Large intestine (tissue), 3 donors: Measurements from ENCODE around the gene C10orf143. TPM values are rescaled to one million over a fixed set of nuclear protein-coding genes. Genes with fewer than 3 reads are reported as not detected.

Experiments
- DNase-seq, 2 donors: peaks; one replicate each; pipeline versions ENCODE4 v3.0.0 to v3.0.0-alpha.2; 2013
- H3K27ac ChIP-seq: one replicate; pipeline ENCODE4 v1.5.1; 2013; ENCODE audit warnings: low read length
- H3K27me3 ChIP-seq: 2 replicates; pipeline ENCODE4 v1.6.1; 2013; ENCODE audit warnings: low read length; ENCODE audit not compliant: control insufficient read depth, insufficient read depth
- H3K36me3 ChIP-seq: 2 replicates; pipeline ENCODE4 v1.6.1; 2013; ENCODE audit warnings: low read length; ENCODE audit not compliant: control insufficient read depth, insufficient read depth
- H3K4me1 ChIP-seq: one replicate; pipeline ENCODE4 v1.6.1; 2013; ENCODE audit warnings: low read length; ENCODE audit not compliant: control insufficient read depth, insufficient read depth
- H3K4me3 ChIP-seq: one replicate; pipeline ENCODE4 v1.5.1; 2013; ENCODE audit warnings: low read length
- H3K9me3 ChIP-seq: one replicate; pipeline ENCODE4 v1.6.1; 2013; ENCODE audit warnings: mild to moderate bottlenecking, low read depth, low read length, moderate library complexity; ENCODE audit not compliant: control insufficient read depth
- WGBS: methylation state at CpG from one replicate; pipeline ENCODE4 v1.1.5; 2013; ENCODE audit warnings: low lambda C conversion rate; ENCODE audit not compliant: insufficient coverage; 5-methylcytosine and 5-hydroxymethylcytosine counted together
- polyA plus RNA-seq: library from polyadenylated mRNA; unstranded; fragments of 120-200 nt; gene quantifications from one replicate; pipeline ENCODE4 v1.2.1, GENCODE V29; 2013

C10orf143 gene
- polyA plus RNA-seq, 1 donor, result 4.7 TPM

DNA sequence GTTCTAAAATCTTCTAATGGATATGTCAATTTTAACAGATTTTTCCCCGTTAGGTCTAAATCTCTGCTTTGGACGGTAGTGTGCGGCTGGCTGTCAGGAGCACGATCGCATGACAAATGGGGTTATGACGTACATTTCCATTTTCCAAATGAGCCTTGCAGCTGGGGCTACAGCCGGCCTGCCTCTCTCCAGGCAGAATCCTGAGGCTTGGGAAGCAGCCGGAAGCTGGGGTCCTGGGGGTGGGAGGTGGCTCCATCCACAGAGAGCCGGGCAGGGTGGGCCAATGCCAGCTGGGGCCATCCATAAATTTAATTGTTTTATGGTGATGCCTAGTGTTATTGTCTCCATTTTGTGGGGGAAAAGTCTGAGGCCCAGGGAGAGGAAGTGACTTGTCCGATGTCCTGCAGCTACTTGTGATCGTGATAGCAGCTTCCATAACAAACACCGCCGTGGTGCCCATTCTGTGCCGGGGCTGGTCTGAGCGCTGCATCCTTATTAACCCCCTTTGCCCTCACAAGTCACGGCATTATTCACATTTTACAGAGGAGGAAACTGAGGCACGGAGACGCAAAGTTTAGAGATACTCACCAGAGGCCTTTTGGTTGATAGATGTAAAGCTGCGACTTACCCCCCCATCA lies 93.5 kb downstream of the C10orf143 start:
- no CpG with 5 or more reads among the region's 19 CpGs for WGBS
- Histone ChIP-seq H3K27ac (no peak overlapping the region), H3K36me3 (no peaks in the 10 kb centered on the region), H3K9me3 (no peaks in the 10 kb centered on the region), H3K27me3 (peaks cover 3% of the 10 kb centered on the region), H3K4me1 (no peaks in the 10 kb centered on the region), H3K4me3 (no peak overlapping the region)
- no peak for DNase-seq

DNA sequence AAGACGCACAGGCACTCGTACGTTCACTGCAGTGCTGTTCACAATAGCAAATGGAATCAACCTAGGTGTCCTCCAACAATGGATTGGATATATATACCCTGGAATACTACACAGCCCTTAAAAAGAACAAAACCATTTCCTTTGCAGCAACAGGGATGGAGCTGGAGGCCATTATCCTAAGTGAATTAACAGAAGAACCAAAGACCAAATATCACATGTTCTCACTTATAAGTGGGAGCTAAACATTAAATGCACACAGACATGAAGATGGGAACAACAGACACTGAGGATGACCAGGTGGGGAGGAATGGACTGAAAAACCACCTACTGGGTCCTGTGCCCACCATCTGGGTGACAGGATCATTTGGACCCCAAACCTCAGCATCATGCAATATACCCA lies 94.5 kb downstream of the C10orf143 start:
- Histone ChIP-seq H3K9me3 (no peaks in the 10 kb centered on the region), H3K4me3 (no peak overlapping the region), H3K27me3 (peaks cover 3% of the 10 kb centered on the region), H3K4me1 (no peaks in the 10 kb centered on the region), H3K27ac (no peak overlapping the region), H3K36me3 (no peaks in the 10 kb centered on the region)
- WGBS, result 100% methylated on average over 3 of the region's 3 CpGs
- no peak for DNase-seq

GRCh38 chr10:130015075-130015695 lies 95.4 kb downstream of the C10orf143 start:
- peaks cover 3% of the 10 kb centered on the region for H3K27me3 ChIP-seq
- H3K4me1 ChIP-seq, result no peaks in the 10 kb centered on the region
- no peaks in the 10 kb centered on the region for H3K9me3 ChIP-seq
- no peak overlapping the region for H3K27ac ChIP-seq
- H3K4me3 ChIP-seq, result no peak overlapping the region
- H3K36me3 ChIP-seq, result no peaks in the 10 kb centered on the region
- no peak for DNase-seq
- 100% methylated on average over 1 of the region's 22 CpGs for WGBS

GRCh38 chr10:130014263-130015074 lies 96.2 kb downstream of the C10orf143 start:
- Histone ChIP-seq H3K9me3 (no peaks in the 10 kb centered on the region), H3K27me3 (peaks cover 3% of the 10 kb centered on the region), H3K27ac (no peak overlapping the region), H3K4me3 (no peak overlapping the region), H3K4me1 (no peaks in the 10 kb centered on the region), H3K36me3 (no peaks in the 10 kb centered on the region)
- DNase-seq, result no peak
- 87% methylated on average over 3 of the region's 35 CpGs for WGBS

Other genes with a start within 250 kb of the C10orf143 start
- gene EBF3, start 146.6 kb downstream of the C10orf143 start, polyA plus RNA-seq, result 7.5 TPM
- 66.0 TPM for gene GLRX3, start 25.6 kb upstream of the C10orf143 start, polyA plus RNA-seq